ENCODE measurements around the gene RETREG3.
"Not testable (repeated sequence)": the region's sequence is repeated elsewhere in the genome, so short reads cannot be mapped to it uniquely, and the experiment has no call there.

RETREG3 gene

GRCh38 chr17:42548993-42549755 lies 60.0 kb downstream of the RETREG3 start:
- no peak for DNase-seq

GRCh38 chr17:42548070-42548837 lies 60.9 kb downstream of the RETREG3 start:
- DNase-seq, result no peak

GRCh38 chr17:42547698-42548069 lies 61.5 kb downstream of the RETREG3 start:
- DNase-seq, result no peak

GRCh38 chr17:42547001-42547461 lies 62.1 kb downstream of the RETREG3 start:
- no peak for DNase-seq

DNA sequence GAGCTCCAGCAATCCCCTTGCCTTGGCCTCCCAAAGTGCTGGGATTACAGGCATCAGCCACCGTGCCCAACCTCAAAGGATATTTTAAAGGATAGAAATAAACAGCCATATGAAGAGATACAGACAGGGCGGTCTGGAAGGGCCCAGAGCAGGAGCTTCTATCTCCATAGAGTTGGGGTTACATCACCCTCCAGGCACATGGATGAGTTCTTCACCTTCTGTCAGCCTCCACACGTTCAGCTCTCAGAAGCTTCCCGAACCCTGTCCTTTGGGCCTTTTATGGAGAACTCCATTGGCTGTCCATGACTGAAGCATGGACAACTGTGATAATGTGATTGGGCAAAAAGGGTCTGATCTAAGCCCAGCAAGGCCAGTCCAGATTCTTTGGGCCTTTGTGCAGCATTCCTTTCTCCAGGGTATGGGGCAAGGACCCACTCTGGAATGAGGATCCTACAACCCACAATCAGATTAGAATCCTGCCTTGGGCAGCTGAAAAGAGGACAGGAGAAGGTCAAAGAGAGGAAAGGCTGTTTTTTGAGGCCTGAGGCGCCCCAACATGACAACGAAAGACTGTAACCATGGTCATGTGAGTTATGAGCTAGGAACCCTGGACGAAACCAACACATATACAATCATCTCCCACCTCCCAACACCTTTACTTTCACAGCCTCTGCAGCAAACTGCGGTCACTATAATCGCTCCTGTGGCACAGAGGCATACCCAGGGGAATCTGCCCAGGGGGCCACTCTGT lies 63.2 kb downstream of the RETREG3 start:
- not testable (repeated sequence) for DNase-seq

- no peak for DNase-seq
Observed at GRCh38 chr17:42544874-42545283, 64.3 kb downstream of the RETREG3 start.

DNA sequence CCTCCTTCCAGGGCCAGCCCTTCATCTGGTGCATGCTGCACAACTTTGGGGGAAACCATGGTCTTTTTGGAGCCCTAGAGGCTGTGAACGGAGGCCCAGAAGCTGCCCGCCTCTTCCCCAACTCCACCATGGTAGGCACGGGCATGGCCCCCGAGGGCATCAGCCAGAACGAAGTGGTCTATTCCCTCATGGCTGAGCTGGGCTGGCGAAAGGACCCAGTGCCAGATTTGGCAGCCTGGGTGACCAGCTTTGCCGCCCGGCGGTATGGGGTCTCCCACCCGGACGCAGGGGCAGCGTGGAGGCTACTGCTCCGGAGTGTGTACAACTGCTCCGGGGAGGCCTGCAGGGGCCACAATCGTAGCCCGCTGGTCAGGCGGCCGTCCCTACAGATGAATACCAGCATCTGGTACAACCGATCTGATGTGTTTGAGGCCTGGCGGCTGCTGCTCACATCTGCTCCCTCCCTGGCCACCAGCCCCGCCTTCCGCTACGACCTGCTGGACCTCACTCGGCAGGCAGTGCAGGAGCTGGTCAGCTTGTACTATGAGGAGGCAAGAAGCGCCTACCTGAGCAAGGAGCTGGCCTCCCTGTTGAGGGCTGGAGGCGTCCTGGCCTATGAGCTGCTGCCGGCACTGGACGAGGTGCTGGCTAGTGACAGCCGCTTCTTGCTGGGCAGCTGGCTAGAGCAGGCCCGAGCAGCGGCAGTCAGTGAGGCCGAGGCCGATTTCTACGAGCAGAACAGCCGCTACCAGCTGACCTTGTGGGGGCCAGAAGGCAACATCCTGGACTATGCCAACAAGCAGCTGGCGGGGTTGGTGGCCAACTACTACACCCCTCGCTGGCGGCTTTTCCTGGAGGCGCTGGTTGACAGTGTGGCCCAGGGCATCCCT lies 65.7 kb downstream of the RETREG3 start:
- no peak for DNase-seq

DNA sequence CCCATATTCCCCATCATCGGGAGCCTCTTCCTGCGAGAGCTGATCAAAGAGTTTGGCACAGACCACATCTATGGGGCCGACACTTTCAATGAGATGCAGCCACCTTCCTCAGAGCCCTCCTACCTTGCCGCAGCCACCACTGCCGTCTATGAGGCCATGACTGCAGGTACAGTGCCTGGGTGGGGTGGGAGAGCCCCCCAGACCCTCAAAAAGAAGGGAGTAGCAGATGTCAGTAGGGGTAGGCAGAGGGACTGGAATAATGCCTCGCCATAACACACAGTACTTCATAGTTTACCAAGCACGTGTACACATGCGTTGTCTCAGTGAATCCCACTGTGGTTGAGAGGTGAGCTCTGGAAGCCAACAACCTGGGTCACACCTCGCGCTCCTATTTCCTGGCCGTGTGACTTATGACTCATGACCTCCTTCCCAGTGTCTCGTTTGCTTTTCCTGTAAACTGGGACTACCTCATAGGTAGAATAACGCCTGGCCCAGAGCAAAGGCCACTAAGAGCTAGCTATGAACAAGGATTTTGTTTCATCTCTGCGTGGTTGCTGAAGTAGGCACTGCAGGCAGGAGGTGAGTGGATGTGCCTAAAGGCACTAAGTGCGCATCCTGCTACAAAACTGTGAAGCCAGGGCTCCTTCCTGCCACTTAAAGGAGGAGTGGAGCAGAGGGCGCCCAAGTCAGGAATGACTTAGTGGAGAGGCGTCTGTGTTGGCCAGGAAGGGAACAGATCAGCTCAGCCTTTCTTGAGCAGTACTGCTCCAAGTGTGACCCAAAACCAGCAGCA lies 67.9 kb downstream of the RETREG3 start:
- DNase-seq, result no peak

DNA sequence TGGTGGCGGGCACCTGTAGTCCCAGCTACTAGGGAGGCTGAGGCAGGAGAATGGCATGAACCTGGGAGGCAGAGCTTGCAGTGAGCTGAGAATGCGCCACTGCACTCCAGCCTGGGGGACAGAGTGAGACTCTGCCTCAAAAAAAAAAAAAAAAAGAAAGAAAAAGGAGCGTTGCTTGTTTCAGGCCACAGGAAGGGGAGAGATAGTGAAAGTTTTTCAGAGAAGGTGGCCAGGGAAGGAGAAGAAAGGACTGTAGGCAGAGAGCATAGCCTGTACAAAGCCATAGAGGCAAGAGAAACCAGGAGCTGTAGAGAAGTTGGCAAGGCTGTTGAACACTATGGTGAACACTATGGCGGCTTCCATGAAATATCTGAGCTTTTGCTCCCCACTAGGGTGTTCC lies 68.6 kb downstream of the RETREG3 start:
- not testable (repeated sequence) for DNase-seq

DNA sequence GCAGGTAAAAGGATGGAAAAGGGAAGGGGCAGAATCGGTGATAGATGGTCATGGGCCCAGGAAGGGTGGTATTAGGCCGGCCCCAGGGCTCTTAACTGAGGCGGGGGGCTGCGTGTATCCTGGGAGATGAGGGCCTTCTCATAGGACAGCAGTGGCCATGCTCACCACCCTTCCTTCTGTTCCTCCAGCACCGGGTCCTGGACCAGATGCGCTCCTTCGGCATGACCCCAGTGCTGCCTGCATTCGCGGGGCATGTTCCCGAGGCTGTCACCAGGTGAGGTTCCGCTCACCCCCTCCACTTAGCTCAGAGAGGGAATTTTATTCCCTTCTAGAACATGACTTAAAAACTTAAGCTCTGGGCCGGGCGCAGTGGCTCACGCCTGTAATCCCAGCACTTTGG lies 70.7 kb downstream of the RETREG3 start:
- no peak for DNase-seq

DNA sequence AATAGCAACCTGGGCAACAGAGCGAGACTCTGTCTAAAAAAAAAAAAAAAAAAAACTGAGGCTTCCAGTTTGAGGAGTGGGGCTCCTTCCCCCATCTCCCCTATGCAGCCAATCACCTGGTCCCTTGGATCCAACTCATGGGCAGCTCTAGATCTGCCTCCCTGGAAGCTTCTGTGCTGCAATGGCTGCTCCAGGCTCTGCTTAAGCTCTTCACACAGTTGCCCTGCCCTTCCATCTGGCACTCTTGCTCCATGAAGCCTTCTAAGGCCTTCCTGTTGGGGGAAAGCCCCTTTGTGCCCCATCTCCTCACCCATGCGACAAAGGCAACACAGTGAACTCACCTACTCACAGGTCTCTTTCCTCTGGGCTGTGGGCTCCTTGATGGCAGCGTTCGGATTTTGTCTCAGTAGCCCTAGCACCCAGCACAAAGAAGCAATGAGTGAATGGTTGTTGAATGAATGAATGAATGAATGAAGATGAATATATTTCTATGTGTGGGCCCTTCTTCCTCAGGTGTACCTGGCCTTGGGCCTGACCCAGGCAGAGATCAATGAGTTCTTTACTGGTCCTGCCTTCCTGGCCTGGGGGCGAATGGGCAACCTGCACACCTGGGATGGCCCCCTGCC lies 71.2 kb downstream of the RETREG3 start:
- DNase-seq, result no peak

GRCh38 chr17:42537156-42537805 lies 71.9 kb downstream of the RETREG3 start:
- no peak for DNase-seq

GRCh38 chr17:42536372-42537155 lies 72.6 kb downstream of the RETREG3 start:
- peak; percentile 79 for DNase-seq

DNA sequence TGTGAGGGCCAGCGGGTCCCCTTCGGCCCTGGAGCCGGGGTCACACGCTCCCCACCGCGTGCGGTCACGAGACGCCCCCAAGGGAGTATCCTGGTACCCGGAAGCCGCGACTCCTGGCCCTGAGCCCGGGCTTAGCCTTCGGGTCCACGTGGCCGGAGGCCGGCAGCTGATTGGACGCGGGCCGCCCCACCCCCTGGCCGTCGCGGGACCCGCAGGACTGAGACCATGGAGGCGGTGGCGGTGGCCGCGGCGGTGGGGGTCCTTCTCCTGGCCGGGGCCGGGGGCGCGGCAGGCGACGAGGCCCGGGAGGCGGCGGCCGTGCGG lies 73.2 kb downstream of the RETREG3 start, which contains the start of gene NAGLU:
NAGLU (plus strand) TSS at position 194 of the 324 bp plus-strand sequence; CDS start at position 226, 32 bp downstream.
- peak; percentile 94 for DNase-seq

DNA sequence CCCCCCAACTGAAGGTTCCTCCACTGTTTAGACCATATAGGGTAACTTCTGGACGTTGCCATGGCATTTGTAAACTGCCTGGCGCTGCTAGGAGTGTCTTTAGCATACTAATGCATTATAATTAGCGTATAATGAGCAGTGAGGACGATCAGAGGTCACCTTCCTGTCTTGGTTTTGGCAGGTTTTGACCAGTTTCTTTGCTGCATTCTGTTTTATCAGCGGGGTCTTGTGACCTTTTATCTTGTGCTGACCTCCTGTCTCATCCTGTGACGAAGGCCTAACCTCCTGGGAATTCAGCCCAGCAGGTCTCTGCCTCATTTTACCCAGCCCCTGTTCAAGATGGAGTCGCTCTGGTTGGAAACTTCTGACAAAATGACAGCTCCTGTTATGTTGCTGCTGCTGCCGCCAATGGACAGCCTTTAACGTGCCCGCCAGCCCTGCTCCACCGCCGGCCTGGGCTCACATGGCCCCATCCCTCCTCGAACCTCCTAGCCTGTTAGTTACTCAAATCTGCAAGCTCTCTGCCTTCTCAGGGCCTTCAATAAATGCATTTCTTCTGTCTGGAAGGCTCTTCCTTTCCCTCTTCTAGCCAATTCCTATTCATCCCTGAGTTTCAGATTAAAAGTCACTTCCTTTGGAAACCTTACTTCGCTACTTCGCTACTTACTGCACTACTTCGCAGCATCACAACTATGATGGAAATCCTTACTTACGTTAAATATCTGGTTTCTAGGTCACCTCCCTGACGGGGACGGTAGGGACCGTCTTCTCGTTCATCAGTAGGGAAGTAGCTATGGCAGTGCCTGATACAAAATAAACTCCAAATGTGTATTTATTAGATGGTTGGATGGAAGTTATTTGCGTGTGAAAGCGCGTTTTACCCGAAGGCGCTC lies 73.8 kb downstream of the RETREG3 start:
- DNase-seq, result no peak

GRCh38 chr17:42531455-42532354 lies 77.5 kb downstream of the RETREG3 start:
- DNase-seq, result peak; percentile 73

DNA sequence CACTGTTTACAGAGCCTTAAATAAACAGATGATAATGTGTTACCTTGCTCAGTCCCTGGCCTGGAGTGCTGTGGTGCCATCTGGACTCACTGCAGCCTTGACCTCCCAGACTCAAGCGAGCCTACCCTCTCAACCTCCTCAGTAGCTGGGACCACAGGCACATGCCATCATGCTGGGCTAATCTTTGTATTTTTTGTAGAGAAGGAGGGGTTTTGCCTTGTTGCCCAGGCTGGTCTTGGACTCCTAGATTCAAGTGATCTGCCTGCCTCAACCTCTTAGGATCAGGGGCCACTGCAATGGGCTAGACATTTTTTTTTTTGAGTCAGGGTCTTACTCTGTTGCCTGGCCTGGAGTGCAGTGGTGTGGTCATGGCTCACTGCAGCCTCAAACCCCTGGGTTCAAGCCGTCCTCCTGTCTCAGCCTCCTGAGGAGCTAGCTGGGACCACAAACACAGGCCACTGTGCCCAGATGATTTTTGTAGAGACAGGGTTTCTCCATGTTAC lies 78.2 kb downstream of the RETREG3 start:
- DNase-seq, result no peak
